Middle frontal gyrus (tissue), 1 donor: ENCODE data around the gene SLC35F4.

Experiments
- DNase-seq: peaks from one replicate; pipeline ENCODE4 v3.0.0-alpha.2; 2015; ENCODE audit warnings: low spot score; ENCODE audit errors: extremely low spot score

SLC35F4 gene

DNA sequence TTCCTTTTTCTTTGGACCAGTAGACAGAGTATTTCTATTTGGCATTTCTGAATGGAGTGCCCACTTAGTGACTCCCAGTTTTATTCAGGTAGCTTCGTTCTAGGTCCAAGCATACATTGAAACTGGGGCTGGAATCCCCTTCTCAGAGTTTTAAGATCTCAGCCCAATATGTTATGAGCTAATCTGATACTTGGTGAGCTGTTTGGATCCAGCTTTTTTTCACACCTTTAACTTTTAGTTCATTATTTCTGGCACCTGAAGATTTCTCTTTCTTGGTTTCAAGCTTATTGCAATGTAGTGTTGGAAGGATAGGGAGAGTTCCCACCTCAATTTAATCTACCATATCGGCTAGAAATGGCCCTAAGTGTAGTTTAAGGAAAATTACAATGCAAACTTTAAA, 318.8 kb downstream of the SLC35F4 start:
- DNase-seq = no peak

DNA sequence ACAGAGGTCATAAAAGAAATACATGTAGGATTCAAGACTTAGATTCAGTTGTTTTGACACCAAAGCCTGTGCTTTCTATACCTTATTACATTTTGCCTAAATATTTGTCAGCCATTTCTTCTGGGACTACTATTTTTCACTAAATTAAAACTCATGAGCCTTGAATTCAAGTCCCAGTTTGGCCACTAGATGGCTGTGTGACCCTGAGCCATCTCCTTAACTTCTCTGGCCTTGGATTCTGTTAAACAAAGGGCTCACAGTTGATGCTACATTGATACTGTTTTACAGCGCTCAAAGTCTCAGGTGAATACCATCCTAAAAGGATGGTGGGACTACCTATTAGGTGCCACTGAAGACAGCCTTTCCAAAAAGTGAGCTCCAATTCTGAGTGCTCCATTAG, 332.7 kb downstream of the SLC35F4 start:
- DNase-seq = no peak

DNA sequence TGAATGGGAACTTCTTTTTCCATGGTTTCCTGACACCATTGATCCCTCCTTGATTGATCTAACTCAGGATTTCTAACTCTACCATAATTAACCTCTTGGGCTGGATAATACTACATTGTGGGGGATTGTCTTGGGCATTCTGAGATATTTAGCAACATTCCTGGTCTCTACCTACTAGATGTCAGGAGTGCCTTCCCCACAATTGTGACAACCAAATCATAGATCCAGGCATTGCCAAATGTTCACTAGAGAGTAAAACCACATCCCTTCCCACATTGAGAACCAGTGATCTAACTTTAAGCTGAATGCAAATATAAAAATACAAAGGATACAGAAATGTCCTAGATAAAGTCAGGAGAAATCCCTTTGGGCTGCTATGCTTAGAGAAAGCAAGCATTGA, 335.3 kb downstream of the SLC35F4 start:
- DNase-seq = no peak

DNA sequence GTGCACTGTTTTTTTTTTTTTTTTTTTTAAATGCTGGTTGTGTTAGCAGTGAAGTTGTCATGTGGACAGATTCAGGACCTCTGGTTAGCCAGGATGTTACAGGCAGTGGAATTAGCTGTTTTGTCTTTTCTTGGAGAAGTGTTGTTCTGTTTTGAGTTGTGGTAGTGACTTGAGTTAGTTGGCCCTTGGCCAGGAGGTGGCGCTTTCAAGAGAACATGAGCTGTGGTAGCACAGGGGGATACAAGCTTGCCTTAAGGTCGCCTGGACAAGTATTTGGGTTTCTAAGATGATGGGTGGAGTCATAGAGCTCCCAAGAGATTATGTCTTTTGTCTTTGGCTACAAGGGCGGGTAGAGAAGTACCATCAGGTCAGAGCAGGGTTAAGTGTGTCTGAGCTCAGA, 338.9 kb downstream of the SLC35F4 start:
- no peak for DNase-seq

DNA sequence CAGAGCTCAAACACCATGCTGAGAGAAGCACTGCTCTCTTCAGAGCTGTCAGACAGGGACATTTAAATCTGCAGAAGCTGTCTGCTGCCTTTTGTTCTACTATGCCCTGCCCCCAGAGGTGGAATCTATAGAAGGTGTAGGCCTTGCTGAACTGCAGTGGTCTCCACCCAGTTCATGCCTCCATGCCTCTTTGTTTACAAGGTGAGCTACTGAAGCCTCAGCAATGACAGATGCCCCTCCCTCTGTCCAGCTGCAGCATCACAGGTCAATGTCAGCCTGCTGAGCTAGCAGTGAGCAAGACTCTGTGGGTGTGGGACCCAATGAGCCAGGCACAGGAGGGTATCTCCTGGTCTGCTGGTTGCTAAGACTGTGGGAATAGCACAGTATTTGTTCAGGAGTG, 346.8 kb downstream of the SLC35F4 start:
- DNase-seq = no peak
